Uterus (tissue), 2 donors: ENCODE results near the gene KRT75.

Experiments used
- CTCF ChIP-seq, 4 experiments: fragments of 200-600 bp in 2 of 4; fragments of 450-650 bp in 2 of 4; sonication (generic) in 2 of 4; IDR thresholded peaks; one replicate each; pipeline ENCODE4 v1.5.1; 2016 to 2019; ENCODE audit warnings: antibody characterized with exemption in 4 of 4, mild to moderate bottlenecking in 2 of 4, moderate library complexity in 1 of 4
- POLR2A ChIP-seq, 2 donors: fragments of 450-650 bp; IDR thresholded peaks; one replicate each; pipeline ENCODE4 v1.6.1; 2016; ENCODE audit warnings: antibody characterized with exemption in 2 of 2, mild to moderate bottlenecking in 1 of 2, moderate library complexity in 1 of 2

GRCh38 chr12:52413202-52413601, 21.0 kb downstream of the KRT75 start:
- no peak for TF ChIP-seq CTCF (IDR thresholded peaks at IDR 0.05)
- TF ChIP-seq POLR2A (IDR thresholded peaks at IDR 0.05), result no peak
